ENCODE measurements around the gene BRF1. TPM values are rescaled to one million over a fixed set of nuclear protein-coding genes. Genes with fewer than 3 reads are reported as not detected.

The BRF1 gene
- total RNA-seq, 4 donors from 2014 or later = 25.2 to 35.6 (median 30.9) TPM

DNA sequence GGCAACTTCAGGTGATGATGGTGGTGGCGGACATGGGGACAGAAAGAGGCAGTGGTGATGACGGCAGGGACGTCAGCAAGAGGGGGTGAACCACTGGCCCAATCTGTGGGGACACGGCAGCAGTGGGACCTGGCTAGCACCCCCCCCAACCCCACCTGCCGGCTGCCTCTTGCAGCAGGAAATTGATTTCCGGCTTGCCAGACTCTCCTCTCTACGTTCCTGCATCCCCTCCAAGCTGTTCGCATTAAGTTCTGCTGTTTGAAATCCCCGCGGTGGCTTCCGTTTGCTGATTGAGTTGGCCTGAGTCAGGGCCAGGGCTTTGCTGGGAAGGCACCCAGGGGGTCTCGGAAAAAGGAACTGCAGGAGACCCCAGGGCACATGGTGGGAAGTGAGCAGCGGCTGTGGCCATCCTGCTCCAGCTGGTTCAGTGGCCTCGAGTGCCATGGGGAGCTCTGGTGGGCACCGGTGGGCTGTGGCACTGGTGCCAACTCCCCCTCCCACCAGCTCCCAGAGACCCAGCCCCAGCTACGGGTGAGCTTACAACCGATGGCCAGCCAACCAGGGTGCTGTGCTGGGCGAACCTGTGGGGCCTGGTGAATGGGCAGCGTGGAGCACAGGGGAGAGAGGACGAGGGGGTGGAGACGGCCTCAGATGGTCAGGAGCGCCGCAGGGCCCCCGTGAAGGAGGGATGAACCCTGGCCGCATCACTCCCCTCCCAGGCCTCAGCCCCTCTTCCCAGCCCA lies 105.1 kb downstream of the BRF1 start:
- H3K36me3 ChIP-seq = no peaks in the 10 kb centered on the region
- peak overlapping the region in 1 of 2 donors; percentile 30 for H3K4me3 ChIP-seq
- peak overlapping the region in 3 of 4 donors; percentile 51 to 69 (median 68) for H3K27ac ChIP-seq
- 20 to 58% methylated on average over 1 to 3 of the region's 25 CpGs for WGBS, 2 donors (ENCODE audit: low coverage in 1 of 2)
- peaks cover 0 to 61% (median 21%) of the 10 kb centered on the region in 3 donors for H3K4me1 ChIP-seq
- TF ChIP-seq, protein P1, sequence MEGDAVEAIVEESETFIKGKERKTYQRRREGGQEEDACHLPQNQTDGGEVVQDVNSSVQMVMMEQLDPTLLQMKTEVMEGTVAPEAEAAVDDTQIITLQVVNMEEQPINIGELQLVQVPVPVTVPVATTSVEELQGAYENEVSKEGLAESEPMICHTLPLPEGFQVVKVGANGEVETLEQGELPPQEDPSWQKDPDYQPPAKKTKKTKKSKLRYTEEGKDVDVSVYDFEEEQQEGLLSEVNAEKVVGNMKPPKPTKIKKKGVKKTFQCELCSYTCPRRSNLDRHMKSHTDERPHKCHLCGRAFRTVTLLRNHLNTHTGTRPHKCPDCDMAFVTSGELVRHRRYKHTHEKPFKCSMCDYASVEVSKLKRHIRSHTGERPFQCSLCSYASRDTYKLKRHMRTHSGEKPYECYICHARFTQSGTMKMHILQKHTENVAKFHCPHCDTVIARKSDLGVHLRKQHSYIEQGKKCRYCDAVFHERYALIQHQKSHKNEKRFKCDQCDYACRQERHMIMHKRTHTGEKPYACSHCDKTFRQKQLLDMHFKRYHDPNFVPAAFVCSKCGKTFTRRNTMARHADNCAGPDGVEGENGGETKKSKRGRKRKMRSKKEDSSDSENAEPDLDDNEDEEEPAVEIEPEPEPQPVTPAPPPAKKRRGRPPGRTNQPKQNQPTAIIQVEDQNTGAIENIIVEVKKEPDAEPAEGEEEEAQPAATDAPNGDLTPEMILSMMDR (IDR thresholded peaks at IDR 0.05) = no peak
- TF ChIP-seq POLR2A (IDR thresholded peaks at IDR 0.05) = no peak
- TF ChIP-seq EP300 (IDR thresholded peaks at IDR 0.05) = no peak
- no peak for TF ChIP-seq POLR2AphosphoS5 (IDR thresholded peaks at IDR 0.05)
- H3K9me3 ChIP-seq = no peaks in the 10 kb centered on the region
- peaks cover 100% of the 10 kb centered on the region for H3K27me3 ChIP-seq
- no peak for ATAC-seq

DNA sequence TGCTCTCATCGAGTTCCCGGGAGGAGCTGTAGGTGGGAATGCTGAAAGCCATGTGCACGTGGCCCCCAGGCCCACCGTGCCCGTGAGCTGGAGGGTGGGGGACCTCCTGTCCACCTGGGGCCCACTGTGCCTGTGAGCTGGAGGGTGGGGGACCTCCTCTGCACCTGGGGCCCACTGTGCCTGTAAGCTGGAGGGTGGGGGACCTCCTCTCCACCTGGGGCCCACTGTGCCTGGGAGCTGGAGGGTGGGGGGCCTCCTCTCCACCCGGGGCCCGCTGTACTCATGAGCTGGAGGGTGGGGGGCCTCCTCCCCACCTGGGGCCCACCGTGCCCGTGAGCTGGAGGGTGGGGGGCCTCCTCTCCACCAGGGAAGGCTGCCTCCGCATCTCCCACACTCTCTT lies 105.8 kb downstream of the BRF1 start:
- Histone ChIP-seq H3K27me3 (peaks cover 96% of the 10 kb centered on the region), H3K4me3 (no peak overlapping the region), H3K4me1 (peaks cover 0 to 61% (median 21%) of the 10 kb centered on the region in 3 donors), H3K36me3 (no peaks in the 10 kb centered on the region), H3K27ac (peak overlapping the region in 2 of 4 donors; percentile 68 to 69), H3K9me3 (no peaks in the 10 kb centered on the region)
- TF ChIP-seq, protein P1 (IDR thresholded peaks at IDR 0.05) = no peak
- TF ChIP-seq POLR2AphosphoS5 (IDR thresholded peaks at IDR 0.05) (no peak), POLR2A (IDR thresholded peaks at IDR 0.05) (no peak), EP300 (IDR thresholded peaks at IDR 0.05) (no peak)
- ATAC-seq = no peak
- WGBS, 2 donors (ENCODE audit: low coverage in 1 of 2) = no CpG with 5 or more reads among the region's 10 CpGs

DNA sequence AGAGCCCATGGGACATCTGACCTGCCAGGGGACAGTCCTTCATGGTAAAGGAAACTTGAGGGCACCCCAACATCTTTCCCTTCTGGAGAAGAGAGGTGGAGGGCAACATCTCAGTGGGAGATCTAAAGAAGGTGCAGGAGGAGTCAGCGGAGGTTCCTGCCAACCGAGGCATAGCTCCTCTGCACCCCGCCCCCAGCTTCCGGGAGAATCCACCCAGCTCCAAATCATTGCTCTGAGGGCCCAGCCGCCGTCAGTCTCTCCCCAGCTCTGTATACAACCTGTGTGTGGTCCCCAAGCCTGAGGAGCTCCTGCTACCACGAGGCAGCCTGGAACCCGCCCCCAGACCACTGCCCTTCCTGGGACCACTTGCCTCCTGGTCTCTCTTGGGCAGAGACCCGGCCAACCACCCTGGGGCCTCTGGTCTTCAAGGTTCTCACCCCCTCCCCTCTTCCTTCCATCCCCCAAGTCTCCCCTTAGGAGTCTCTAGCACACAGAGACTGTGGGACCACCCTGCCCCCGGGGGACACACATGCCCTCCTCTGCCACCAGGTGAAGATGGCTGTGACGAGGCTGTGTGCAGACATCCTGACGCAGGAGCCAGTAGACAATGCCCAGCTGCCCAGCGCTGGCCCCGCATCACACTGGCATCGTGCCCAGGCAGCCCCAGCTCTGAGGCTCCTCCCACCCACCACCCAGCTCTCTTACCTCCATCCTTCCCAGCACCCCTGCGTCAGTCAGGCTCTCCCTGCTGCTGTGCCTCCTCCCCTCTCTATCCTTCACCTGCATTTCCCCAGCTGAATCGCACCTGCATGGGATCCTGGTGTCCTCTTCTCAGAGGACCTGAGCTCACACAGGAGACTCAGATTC lies 106.7 kb downstream of the BRF1 start:
- WGBS, 2 donors (ENCODE audit: low coverage in 1 of 2) = 33 to 35% methylated on average over 7 to 10 of the region's 17 CpGs
- ATAC-seq = no peak
- Histone ChIP-seq H3K4me1 (peaks cover 0 to 61% (median 21%) of the 10 kb centered on the region in 3 donors), H3K36me3 (no peaks in the 10 kb centered on the region), H3K27ac (peak overlapping the region in 2 of 4 donors; percentile 62 to 69), H3K9me3 (no peaks in the 10 kb centered on the region), H3K4me3 (no peak overlapping the region), H3K27me3 (peaks cover 89% of the 10 kb centered on the region)
- TF ChIP-seq, protein P1 (IDR thresholded peaks at IDR 0.05) = no peak
- TF ChIP-seq EP300 (IDR thresholded peaks at IDR 0.05) = no peak
- no peak for TF ChIP-seq POLR2A (IDR thresholded peaks at IDR 0.05)
- no peak for TF ChIP-seq POLR2AphosphoS5 (IDR thresholded peaks at IDR 0.05)

DNA sequence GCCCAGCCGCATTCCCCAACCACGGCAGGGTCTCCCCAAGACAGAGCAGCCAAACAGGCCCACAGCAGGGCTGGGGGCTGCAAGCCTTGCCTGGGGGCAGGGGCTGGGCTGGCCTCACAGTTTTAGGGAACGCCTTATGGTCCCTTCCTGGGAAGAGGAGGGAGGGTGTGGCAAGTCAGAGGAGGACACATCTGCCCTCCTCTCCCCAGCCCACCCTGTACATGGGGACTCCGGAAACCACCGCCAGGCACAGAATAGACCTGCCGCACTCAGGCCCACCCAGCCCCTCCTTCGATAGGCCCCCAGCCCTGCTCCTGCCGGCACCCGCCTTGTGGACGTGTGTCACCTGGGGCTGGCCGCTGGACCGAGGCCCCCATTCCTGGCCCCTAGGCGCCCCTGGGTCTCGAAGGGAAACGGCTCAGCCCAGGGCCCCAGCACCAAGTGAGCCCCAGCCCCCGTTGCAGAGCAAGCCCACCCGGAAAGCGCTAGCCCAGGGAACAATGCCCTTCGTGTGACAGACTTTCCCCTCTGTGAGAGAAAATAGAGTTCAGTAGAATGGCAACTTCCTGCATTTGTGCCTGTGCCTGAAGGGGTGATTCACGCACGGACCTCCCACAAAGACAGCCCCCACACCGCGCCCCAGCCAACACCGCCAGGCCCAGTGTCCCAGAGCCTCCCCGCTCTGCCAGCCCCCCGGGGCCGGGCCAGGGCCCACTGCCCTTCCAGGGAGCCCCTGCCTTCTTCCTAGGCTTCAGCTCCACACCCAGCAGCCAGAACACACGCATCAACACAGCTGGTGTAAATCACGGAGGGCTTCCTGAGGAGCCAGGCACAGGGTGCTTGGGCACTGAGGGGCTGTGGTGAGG lies 107.7 kb downstream of the BRF1 start:
- no peak overlapping the region for H3K4me3 ChIP-seq
- peaks cover 0 to 55% (median 21%) of the 10 kb centered on the region in 3 donors for H3K4me1 ChIP-seq
- peaks cover 89% of the 10 kb centered on the region for H3K27me3 ChIP-seq
- H3K27ac ChIP-seq = peak overlapping the region in 3 of 4 donors; percentile 21 to 62 (median 24)
- ATAC-seq = peak; percentile 9
- H3K9me3 ChIP-seq = peaks cover 0 to 5% (median 0%) of the 10 kb centered on the region in 3 donors
- no peaks in the 10 kb centered on the region for H3K36me3 ChIP-seq
- TF ChIP-seq EP300 (IDR thresholded peaks at IDR 0.05) (no peak), POLR2AphosphoS5 (IDR thresholded peaks at IDR 0.05) (no peak), POLR2A (IDR thresholded peaks at IDR 0.05) (no peak)
- TF ChIP-seq, protein P1 (IDR thresholded peaks at IDR 0.05) = no peak
- WGBS, 2 donors (ENCODE audit: low coverage in 1 of 2) = 40% methylated on average over 1 of the region's 29 CpGs; no CpG with 5 or more reads in 1 of the 2 donors
